Osteoblast (primary cell): ENCODE measurements around the gene DYNC1I1. TPM values are rescaled to one million over a fixed set of nuclear protein-coding genes. Genes with fewer than 3 reads are reported as not detected.

Source experiments
- DNase-seq: peaks from one replicate; pipeline ENCODE4 v3.0.0; 2011; ENCODE audit warnings: low spot score, mixed read lengths; ENCODE audit not compliant: insufficient read length; ENCODE audit errors: missing footprints
- H2AFZ ChIP-seq: 2 replicates; pipeline ENCODE4 v1.6.0; 2011; ENCODE audit warnings: mild to moderate bottlenecking, low read length
- H3K27ac ChIP-seq: 2 replicates; pipeline ENCODE4 v1.5.1; 2011; ENCODE audit warnings: mild to moderate bottlenecking, low read depth, low read length, moderate library complexity
- H3K27me3 ChIP-seq: 2 replicates; pipeline ENCODE4 v1.6.0; 2012; ENCODE audit warnings: mild to moderate bottlenecking, control low read depth, inconsistent platforms, low read length, moderate library complexity; ENCODE audit not compliant: insufficient read depth
- H3K36me3 ChIP-seq: 2 replicates; pipeline ENCODE4 v1.5.1; 2011; ENCODE audit warnings: mild to moderate bottlenecking, low read length, control low read depth, moderate library complexity; ENCODE audit not compliant: insufficient read depth
- H3K4me1 ChIP-seq: 2 replicates; pipeline ENCODE4 v1.5.1; 2011; ENCODE audit warnings: mild to moderate bottlenecking, low read length, control low read depth, moderate library complexity; ENCODE audit not compliant: insufficient read depth
- H3K4me2 ChIP-seq: 2 replicates; pipeline ENCODE4 v1.6.0; 2011; ENCODE audit warnings: mild to moderate bottlenecking, low read length; ENCODE audit not compliant: insufficient read depth
- H3K4me3 ChIP-seq: fragments of 200-600 bp; sonication (generic); 3 replicates; pipeline ENCODE4 v1.5.1; 2012; ENCODE audit warnings: mild to moderate bottlenecking, low read length, inconsistent platforms; ENCODE audit not compliant: insufficient read depth
- H3K79me2 ChIP-seq: 2 replicates; pipeline ENCODE4 v1.6.0; 2012; ENCODE audit warnings: mild to moderate bottlenecking, low read length, control low read depth, inconsistent platforms; ENCODE audit not compliant: insufficient read depth
- H3K9me3 ChIP-seq: 2 replicates; pipeline ENCODE4 v1.5.1; 2011; ENCODE audit warnings: low read depth, low read length, control low read depth
- H4K20me1 ChIP-seq: 2 replicates; pipeline ENCODE4 v1.6.0; 2012; ENCODE audit warnings: mild to moderate bottlenecking, low read length, control low read depth; ENCODE audit not compliant: insufficient read depth
- total RNA-seq: library from RNA; depleted of rRNA; stranded (reverse); fragments of >200 nt; gene quantifications from 2 replicates; pipeline ENCODE4 v1.2.3, GENCODE V29; 2012
- TF ChIP-seq, protein P1 (sequence below): IDR thresholded peaks from 2 replicates; pipeline ENCODE4 v1.5.1; 2011; ENCODE audit warnings: mild to moderate bottlenecking, low read depth, low read length, moderate library complexity; ENCODE audit errors: extremely low read depth

DYNC1I1 gene
- total RNA-seq, 1 donor = 2.2 TPM

DNA sequence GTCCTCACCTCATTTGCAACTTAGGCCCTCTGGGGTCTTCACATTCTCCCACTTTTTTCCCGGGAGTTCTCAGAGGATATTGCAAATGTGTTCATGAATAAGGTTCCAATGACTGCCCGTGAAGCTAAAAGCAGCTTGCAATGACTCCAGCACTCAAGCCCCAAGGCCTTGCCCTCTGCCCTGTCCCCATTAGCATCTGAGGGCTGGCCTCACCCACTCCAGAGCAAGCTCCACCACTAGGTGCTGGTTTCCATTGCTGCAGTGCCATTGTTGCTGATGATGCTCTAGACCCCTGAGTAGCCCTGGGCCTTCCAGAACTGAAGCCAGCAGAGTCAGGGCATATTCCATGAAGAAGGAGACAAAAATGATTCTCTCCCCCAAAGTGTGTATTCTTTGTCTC lies 236.8 kb downstream of the DYNC1I1 start:
- Histone ChIP-seq H2AFZ (no peak overlapping the region), H3K27me3 (no peaks in the 10 kb centered on the region), H3K27ac (no peak overlapping the region), H3K79me2 (no peaks in the 10 kb centered on the region), H3K4me1 (no peaks in the 10 kb centered on the region), H3K4me3 (no peak overlapping the region), H3K36me3 (no peaks in the 10 kb centered on the region), H4K20me1 (no peaks in the 10 kb centered on the region), H3K4me2 (no peak overlapping the region), H3K9me3 (no peaks in the 10 kb centered on the region)
- TF ChIP-seq, protein P1, sequence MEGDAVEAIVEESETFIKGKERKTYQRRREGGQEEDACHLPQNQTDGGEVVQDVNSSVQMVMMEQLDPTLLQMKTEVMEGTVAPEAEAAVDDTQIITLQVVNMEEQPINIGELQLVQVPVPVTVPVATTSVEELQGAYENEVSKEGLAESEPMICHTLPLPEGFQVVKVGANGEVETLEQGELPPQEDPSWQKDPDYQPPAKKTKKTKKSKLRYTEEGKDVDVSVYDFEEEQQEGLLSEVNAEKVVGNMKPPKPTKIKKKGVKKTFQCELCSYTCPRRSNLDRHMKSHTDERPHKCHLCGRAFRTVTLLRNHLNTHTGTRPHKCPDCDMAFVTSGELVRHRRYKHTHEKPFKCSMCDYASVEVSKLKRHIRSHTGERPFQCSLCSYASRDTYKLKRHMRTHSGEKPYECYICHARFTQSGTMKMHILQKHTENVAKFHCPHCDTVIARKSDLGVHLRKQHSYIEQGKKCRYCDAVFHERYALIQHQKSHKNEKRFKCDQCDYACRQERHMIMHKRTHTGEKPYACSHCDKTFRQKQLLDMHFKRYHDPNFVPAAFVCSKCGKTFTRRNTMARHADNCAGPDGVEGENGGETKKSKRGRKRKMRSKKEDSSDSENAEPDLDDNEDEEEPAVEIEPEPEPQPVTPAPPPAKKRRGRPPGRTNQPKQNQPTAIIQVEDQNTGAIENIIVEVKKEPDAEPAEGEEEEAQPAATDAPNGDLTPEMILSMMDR = no peak
- no peak for DNase-seq

DNA sequence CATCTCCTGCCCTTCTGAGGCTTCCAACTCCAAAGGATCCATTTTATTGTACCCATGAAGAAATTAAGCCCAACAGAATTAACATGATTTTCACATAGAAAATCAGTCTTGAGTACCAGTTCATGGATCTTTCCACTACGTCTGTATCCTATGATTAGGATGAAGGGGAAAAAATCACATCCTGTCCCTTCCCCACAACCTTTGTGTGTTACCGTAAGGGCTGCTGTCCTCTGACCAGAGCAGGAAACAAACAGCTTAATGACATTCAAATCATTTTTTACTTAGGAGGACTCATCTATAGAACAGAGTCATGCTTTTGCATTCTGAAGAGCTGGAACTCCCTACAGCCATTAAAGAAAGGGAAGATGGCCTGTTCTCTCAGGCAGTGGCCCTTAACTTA lies 241.5 kb downstream of the DYNC1I1 start:
- Histone ChIP-seq H3K79me2 (no peaks in the 10 kb centered on the region), H3K27me3 (no peaks in the 10 kb centered on the region), H3K9me3 (no peaks in the 10 kb centered on the region), H4K20me1 (no peaks in the 10 kb centered on the region), H3K36me3 (no peaks in the 10 kb centered on the region), H3K4me2 (no peak overlapping the region), H3K27ac (no peak overlapping the region), H3K4me3 (no peak overlapping the region), H3K4me1 (no peaks in the 10 kb centered on the region), H2AFZ (no peak overlapping the region)
- TF ChIP-seq, protein P1 = no peak
- no peak for DNase-seq

DNA sequence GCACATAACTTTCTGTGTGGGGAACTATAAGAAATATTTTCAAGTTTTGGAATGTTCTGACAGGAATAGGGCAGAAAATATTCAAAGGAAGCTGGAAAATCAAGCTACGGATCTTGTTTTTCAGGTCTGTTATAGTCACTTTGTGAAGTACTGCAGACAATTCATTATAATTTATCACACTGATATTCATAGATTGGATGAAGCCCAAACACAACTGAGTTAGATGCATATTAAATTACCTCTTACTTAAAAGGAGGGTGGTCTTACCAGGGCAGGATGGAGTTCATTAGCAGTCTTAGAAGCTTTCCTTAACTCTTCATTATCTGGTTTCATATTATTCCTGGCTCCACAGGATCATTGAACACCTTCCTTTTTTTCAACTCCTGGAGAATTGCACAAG lies 242.3 kb downstream of the DYNC1I1 start:
- H2AFZ ChIP-seq = no peak overlapping the region
- no peak for DNase-seq
- H3K79me2 ChIP-seq = no peaks in the 10 kb centered on the region
- no peaks in the 10 kb centered on the region for H3K4me1 ChIP-seq
- TF ChIP-seq, protein P1 = no peak
- H3K4me3 ChIP-seq = no peak overlapping the region
- H4K20me1 ChIP-seq = no peaks in the 10 kb centered on the region
- no peaks in the 10 kb centered on the region for H3K36me3 ChIP-seq
- H3K27me3 ChIP-seq = no peaks in the 10 kb centered on the region
- no peak overlapping the region for H3K27ac ChIP-seq
- no peaks in the 10 kb centered on the region for H3K9me3 ChIP-seq
- no peak overlapping the region for H3K4me2 ChIP-seq

DNA sequence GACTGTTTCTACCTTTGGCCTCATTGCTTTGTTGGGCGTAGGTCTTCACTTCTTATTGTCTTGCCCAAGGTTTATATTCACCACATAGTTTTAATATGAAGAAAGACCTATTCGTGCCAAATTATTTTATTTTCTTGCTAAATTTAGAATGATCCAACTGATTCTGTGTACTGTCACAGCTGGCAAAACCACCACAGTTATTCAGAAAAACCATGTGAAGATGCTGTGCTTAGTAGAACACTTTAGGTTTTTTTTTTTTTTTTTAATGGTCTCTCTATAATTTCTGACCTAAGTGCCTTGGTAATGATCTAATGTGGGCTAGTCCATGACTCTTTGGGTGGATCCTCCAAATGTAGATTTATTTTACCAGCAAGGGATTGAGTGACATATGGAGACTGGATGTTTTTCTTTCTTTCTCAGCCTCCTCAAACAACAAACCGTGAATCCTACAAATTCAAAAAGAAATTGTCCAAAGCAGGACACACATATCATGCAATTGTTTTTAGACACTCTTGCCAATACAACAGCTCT lies 243.8 kb downstream of the DYNC1I1 start:
- Histone ChIP-seq H3K4me3 (no peak overlapping the region), H3K27me3 (no peaks in the 10 kb centered on the region), H3K4me1 (no peaks in the 10 kb centered on the region), H4K20me1 (no peaks in the 10 kb centered on the region), H2AFZ (no peak overlapping the region), H3K4me2 (no peak overlapping the region), H3K79me2 (no peaks in the 10 kb centered on the region), H3K27ac (no peak overlapping the region), H3K36me3 (no peaks in the 10 kb centered on the region), H3K9me3 (no peaks in the 10 kb centered on the region)
- TF ChIP-seq, protein P1 = no peak
- no peak for DNase-seq
